GM18868 (cell line): ENCODE data around the gene RPP21.

ENCODE experiments used
- ATAC-seq: cut with Tn5 transposase; IDR thresholded peaks from one replicate; pipeline ENCODE4 v1.9.1; 2021; ENCODE audit warnings: mild to moderate bottlenecking, moderate library complexity; ENCODE audit not compliant: unreplicated experiment

Gene RPP21

DNA sequence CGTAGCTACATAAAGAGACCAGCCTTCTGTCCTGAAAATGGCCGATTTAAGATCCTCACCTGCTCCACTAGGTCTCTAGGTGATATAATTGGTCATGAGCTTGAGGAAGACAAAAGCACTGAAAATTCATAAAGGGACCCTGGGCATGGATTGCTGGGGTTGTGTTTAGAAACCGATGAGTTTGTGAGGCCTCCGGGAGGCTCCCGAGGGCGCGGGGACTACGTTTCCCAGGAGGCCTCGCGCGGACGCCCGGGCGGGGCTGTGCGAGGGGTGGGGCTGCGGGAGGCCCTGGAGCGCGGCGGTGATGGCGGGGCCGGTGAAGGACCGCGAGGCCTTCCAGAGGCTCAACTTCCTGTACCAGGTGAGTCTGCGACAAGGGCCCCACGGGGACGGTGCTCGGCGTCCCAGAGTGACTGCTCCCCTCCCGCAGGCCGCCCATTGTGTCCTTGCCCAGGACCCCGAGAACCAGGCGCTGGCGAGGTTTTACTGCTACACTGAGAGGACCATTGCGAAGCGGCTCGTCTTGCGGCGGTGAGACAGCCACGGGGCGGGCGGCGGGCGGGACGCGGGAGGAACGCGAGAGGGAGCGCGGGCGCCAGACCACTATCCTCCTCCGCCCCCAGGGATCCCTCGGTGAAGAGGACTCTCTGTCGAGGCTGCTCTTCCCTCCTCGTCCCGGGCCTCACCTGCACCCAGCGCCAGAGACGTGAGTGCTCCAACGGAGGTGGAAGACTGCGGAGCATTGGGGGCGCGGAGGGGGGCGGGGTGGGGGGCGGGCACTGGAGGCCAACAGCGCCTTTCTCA lies at the start of gene RPP21:
RPP21 (plus strand) TSS at position 289 of the 804 bp plus-strand sequence; CDS start at position 305, 16 bp downstream.
- ATAC-seq = peak; percentile 94

- ATAC-seq = no peak
Observed at GRCh38 chr6:30295837-30296236, 49.1 kb upstream of the RPP21 start.

DNA sequence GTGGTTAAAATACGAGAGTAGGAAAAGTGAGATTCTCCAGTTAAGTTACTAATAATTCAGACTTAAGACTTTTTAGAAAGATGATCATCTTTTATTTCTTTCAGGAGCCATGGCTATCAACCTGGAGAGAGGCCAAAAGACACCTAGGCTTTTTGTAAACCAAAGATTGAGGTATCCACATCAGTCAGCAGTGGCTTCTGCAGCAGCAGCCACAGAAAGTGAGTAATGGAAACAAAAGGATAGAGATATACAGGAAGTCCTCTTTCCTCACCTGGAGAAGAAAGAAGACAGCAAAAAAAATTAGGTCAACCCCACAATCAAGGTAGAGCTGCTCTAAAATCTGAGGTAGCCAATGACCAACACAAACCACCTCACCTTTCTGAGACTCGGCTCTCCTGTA lies 41.0 kb upstream of the RPP21 start:
- no peak for ATAC-seq

- no peak for ATAC-seq
Observed at GRCh38 chr6:30311101-30311500, 33.9 kb upstream of the RPP21 start.

GRCh38 chr6:30311671-30312070 lies 33.3 kb upstream of the RPP21 start:
- no peak for ATAC-seq

- no peak for ATAC-seq
Observed at GRCh38 chr6:30312266-30312665, 32.7 kb upstream of the RPP21 start.

DNA sequence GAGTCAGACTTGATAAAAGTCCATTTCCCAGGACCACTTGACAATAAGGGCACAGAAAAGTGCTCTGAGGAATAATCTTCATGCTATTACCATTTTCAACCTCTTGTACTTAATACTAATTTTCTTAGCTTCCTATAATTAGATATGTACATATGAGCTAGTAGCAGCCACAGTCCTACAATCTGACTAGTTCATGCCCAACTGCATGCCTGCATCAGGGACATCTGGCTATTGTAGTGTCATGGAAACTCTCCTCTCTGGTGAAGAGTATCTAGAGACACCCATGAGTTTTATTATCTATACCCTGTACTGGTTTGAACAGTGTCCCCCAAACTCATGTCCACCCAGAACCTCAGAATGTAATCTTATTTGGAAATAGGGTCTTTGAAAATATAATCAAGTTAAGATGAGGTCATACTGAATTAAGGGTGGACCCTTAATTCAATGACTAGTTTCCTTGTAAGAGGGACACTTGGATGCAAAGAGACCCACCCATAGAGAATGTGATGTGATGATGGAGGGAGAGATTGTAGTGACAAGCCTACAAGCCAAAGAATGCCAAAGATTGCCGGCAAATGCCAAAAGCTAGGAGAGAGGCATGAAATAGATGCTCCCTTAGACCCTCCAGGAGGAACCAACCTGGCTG lies 32.2 kb upstream of the RPP21 start:
- no peak for ATAC-seq

- ATAC-seq = no peak
Observed at GRCh38 chr6:30315156-30315555, 29.8 kb upstream of the RPP21 start.

GRCh38 chr6:30317913-30318589 lies 26.9 kb upstream of the RPP21 start:
- no peak for ATAC-seq

DNA sequence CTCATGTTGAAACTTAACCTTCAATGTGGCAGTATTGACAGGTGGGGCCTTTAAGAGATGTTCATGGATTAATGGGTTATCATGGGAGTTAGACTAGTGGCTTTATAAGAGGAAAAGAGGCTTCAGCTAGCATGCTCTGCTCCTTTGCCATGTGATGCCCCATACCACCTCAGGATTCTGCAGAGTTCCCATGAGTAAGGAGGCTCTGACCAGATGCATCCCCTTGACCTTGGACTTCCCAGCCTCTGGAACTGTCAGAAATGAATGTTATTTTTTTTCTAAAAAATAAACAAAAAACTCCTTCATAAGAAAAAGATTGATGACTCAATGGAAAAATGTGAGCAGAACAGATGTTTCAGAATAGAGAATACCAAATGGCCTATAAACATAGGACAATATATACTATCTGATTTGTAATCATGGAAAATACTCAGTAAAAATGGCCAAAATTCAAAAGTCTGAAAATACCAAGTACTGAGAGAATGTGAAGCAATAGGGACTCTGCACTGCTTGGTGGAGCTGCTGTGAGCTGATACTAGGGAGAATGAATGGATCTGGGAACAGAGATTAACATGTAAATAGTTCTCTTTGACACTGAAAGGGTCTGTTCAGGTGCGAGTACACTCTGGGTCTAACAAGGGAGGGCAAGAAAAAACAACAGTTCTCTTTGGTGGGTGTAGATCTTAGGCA lies 25.7 kb upstream of the RPP21 start:
- no peak for ATAC-seq

- no peak for ATAC-seq
Observed at GRCh38 chr6:30321692-30322388, 23.1 kb upstream of the RPP21 start.

DNA sequence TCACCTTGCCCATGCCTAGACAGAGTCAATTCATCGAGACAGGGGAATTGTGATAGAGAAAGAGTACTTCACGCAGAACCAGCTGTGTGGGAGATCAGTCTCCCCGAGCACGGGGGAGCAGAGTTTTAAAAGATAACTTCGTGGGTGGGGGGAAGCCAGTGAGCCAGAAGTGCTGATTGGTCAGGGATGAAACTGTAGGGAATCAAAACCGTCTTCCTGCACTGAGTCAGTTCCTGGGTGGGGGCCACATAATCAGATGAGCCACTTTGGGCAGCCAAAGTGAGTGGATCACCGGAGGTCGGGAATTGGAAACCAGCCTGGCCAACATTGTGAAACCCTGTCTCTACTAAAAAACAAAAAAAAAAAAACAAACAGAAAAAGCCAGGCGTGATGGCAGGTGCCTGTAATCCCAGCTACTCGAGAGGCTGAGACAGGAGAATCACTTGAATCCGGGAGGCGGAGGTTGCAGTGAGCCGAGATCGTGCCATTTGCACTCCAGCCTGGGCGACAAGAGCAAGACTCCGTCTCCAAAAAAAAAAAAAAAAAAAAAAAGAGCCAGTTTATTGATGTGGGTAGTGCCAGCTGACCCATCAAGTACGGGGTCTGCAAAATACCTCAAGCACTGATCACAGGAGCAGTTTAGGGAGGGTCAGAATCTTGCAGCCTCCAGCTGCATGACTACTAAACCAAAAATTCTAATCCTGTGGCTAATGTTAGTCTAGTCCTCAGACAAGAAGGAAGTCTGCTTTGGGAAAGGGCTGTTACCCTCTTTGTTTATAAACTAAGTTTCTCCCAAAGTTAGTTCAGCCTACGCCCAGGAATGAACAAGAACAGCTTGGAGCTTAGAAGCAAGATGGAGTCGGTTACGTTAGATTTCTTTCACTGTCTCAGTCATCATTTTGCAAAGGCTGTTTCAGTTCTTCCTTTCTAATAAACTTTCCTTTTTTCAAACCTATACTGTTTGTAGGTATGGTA lies 22.1 kb upstream of the RPP21 start:
- ATAC-seq = no peak

GRCh38 chr6:30323806-30324205 lies 21.1 kb upstream of the RPP21 start:
- ATAC-seq = no peak

- ATAC-seq = peak; percentile 40
Observed at GRCh38 chr6:30325150-30325872, 19.6 kb upstream of the RPP21 start.

DNA sequence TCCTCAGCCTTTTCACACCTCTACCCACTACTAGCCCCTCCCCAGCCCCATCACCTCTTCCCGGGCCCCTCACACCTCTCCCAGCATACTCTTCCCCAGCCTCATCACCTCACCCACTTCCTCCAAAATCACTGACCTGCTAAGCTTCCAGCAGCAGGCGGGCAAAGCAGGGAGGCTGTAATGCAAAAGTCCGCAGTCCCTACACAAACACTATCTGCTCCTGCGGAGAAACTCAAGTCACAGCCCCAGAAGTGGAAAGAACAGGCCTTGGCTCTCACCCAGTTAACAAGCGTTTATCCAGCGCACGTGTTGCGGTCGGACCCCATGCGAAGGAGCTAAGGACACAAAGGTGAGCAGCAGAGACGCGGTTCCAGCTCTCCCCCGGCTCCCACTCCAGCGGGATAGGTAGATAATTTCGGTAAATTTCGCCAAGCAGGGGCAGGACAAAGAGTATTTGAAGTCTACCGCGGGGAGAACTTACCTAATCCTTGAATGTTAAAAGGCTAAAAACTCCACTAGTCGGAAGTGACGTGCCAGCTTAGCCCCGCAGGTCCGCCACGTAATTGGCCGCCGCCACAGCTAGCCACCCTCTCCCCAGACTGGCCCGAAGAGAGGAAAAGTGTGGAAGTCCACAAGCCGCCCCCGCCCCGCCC lies 19.0 kb upstream of the RPP21 start:
- ATAC-seq = peak; percentile 43

GRCh38 chr6:30326526-30327231 lies 18.3 kb upstream of the RPP21 start, which contains the start of gene TRIM39:
Gene TRIM39 (plus strand): TSS chr6:30326927. CDS start chr6:30329318, 2,391 bp downstream.
- ATAC-seq = peak; percentile 71

DNA sequence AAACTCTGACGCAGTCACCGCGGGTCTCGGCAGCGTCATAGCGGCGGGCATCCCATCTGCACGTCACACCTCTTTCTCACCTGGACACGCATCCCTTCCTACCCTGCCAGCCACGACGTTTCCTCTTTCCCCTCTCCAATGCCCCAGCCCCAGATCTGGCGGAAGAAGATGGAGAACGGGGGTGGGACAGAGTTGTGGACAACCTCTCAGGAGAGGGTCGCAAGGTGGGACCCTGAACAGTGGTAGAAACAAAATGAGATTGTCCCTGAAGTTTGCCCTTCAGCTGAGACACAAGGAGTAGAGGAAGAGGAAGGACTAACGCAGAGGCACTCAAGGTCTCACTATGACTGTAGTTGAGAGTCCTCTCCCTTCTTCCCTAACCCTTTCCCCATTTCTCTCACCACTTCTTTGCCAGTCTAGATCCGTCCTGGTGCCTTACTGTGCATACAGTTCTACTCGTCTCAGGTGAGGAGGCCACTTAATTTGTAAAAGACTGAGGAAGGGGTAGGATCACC lies 17.7 kb upstream of the RPP21 start:
- ATAC-seq = no peak
